ENCODE measurements around the gene SPAG17. TPM values are rescaled to one million over a fixed set of nuclear protein-coding genes. Genes with fewer than 3 reads are reported as not detected.

The SPAG17 gene
- total and polyA plus RNA-seq, 2 experiments from 2014 or later = 0.36 to 1.7 TPM

DNA sequence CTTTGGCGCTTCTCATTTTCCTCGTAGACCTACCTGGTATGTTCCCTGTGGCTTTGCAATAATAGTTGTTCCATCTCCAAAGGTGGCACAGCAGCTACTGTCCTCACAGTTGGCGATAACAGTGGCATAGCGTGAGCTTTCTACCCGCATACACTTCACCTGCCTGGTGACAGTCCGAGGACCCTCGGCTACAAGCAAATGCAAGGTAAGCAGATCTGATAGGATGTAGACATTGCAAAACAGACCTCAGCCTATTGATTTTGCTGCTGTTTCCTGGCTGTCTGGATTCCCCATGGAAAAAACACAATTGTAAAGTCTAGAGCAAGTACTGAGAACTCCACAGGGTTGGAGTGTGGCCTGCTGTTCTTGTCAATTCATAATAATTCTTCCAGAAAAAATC lies 177.0 kb downstream of the SPAG17 start:
- Histone ChIP-seq H3K79me2 (no peaks in the 10 kb centered on the region), H3K9me2 (replicated peaks; ENCODE audit: insufficient read depth) (no peaks in the 10 kb centered on the region), H4K20me1 (ENCODE audit: insufficient read depth, poor library complexity, severe bottlenecking) (no peaks in the 10 kb centered on the region), H3K27ac (no peak overlapping the region), H2AFZ (no peak overlapping the region), H3K4me1 (ENCODE audit: insufficient read depth) (no peaks in the 10 kb centered on the region), H3K4me3 (no peak overlapping the region), H3K4me2 (no peak overlapping the region), H3K9me3 (ENCODE audit: low read depth) (no peaks in the 10 kb centered on the region), H3K27me3 (no peaks in the 10 kb centered on the region), H3K36me3 (replicated peaks; ENCODE audit: insufficient read depth, low read depth) (no peaks in the 10 kb centered on the region)
- no peak for DNase-seq (ENCODE audit: low spot score)
- WGBS (ENCODE audit: low lambda C conversion rate, missing lambda C conversion rate) = 95% methylated on average over 7 of the region's 7 CpGs
- TF ChIP-seq EZH2phosphoT487 (IDR thresholded peaks at IDR 0.05; ENCODE audit: low read depth, severe bottlenecking, unreplicated experiment) (no peak), EZH2 (IDR thresholded peaks at IDR 0.05; ENCODE audit: borderline replicate concordance) (no peak)
- TF ChIP-seq, protein P1, sequence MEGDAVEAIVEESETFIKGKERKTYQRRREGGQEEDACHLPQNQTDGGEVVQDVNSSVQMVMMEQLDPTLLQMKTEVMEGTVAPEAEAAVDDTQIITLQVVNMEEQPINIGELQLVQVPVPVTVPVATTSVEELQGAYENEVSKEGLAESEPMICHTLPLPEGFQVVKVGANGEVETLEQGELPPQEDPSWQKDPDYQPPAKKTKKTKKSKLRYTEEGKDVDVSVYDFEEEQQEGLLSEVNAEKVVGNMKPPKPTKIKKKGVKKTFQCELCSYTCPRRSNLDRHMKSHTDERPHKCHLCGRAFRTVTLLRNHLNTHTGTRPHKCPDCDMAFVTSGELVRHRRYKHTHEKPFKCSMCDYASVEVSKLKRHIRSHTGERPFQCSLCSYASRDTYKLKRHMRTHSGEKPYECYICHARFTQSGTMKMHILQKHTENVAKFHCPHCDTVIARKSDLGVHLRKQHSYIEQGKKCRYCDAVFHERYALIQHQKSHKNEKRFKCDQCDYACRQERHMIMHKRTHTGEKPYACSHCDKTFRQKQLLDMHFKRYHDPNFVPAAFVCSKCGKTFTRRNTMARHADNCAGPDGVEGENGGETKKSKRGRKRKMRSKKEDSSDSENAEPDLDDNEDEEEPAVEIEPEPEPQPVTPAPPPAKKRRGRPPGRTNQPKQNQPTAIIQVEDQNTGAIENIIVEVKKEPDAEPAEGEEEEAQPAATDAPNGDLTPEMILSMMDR (IDR thresholded peaks at IDR 0.05; ENCODE audit: poor library complexity) = no peak

DNA sequence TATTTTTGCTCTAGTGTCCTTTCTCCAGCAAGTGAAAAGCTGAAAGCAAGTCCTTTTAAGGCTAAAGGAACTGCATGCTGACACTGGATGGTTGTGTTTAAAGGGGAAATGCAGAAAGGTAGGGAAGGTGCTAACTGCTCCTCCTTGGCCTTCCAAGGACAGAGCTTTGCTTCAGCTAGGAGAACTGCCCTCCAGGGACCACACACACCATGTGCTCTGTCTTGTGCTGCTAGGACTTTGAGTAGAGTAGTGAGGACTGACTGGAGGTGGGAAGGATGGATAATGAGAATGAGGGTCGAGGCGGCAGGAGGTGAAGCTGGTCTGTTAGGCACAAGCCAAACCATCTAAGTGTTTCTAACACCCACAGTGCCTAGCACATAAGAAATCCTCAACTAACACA lies 177.6 kb downstream of the SPAG17 start:
- Histone ChIP-seq H3K4me1 (ENCODE audit: insufficient read depth) (no peaks in the 10 kb centered on the region), H3K27me3 (no peaks in the 10 kb centered on the region), H3K4me3 (no peak overlapping the region), H3K9me2 (replicated peaks; ENCODE audit: insufficient read depth) (no peaks in the 10 kb centered on the region), H4K20me1 (ENCODE audit: insufficient read depth, poor library complexity, severe bottlenecking) (no peaks in the 10 kb centered on the region), H3K9me3 (ENCODE audit: low read depth) (no peaks in the 10 kb centered on the region), H3K79me2 (no peaks in the 10 kb centered on the region), H2AFZ (no peak overlapping the region), H3K4me2 (no peak overlapping the region), H3K27ac (no peak overlapping the region), H3K36me3 (replicated peaks; ENCODE audit: insufficient read depth, low read depth) (no peaks in the 10 kb centered on the region)
- TF ChIP-seq, protein P1 (IDR thresholded peaks at IDR 0.05; ENCODE audit: poor library complexity) = no peak
- no peak for TF ChIP-seq EZH2phosphoT487 (IDR thresholded peaks at IDR 0.05; ENCODE audit: low read depth, severe bottlenecking, unreplicated experiment)
- TF ChIP-seq EZH2 (IDR thresholded peaks at IDR 0.05; ENCODE audit: borderline replicate concordance) = no peak
- no peak for DNase-seq (ENCODE audit: low spot score)
- 88% methylated on average over 2 of the region's 2 CpGs for WGBS (ENCODE audit: low lambda C conversion rate, missing lambda C conversion rate)

DNA sequence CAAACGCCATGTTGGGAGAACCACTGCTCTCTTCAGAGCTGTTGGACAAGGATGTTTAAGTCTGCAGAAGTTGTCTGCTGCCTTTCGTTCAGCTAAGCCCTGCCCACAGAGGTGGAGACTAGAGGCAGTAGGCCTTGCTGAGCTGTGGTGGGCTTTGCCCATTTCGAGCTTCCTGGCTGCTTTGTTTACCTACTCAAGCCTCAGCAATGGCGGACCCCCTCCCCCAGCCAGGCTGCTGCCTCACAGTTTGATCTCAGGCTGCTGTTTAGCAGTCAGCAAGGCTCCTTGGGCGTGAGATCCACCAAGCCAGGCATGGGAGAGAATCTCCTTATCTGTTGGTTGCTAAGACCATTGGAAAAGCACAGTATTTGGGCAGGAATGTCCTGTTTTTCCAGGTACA lies 180.7 kb downstream of the SPAG17 start:
- Histone ChIP-seq H3K27me3 (no peaks in the 10 kb centered on the region), H3K4me3 (no peak overlapping the region), H2AFZ (no peak overlapping the region), H3K4me2 (no peak overlapping the region), H3K36me3 (replicated peaks; ENCODE audit: insufficient read depth, low read depth) (no peaks in the 10 kb centered on the region), H3K4me1 (ENCODE audit: insufficient read depth) (no peaks in the 10 kb centered on the region), H3K79me2 (no peaks in the 10 kb centered on the region), H3K27ac (no peak overlapping the region), H3K9me2 (replicated peaks; ENCODE audit: insufficient read depth) (no peaks in the 10 kb centered on the region), H4K20me1 (ENCODE audit: insufficient read depth, poor library complexity, severe bottlenecking) (no peaks in the 10 kb centered on the region), H3K9me3 (ENCODE audit: low read depth) (no peaks in the 10 kb centered on the region)
- WGBS (ENCODE audit: low lambda C conversion rate, missing lambda C conversion rate) = 76% methylated on average over 5 of the region's 5 CpGs
- no peak for TF ChIP-seq EZH2phosphoT487 (IDR thresholded peaks at IDR 0.05; ENCODE audit: low read depth, severe bottlenecking, unreplicated experiment)
- TF ChIP-seq, protein P1 (IDR thresholded peaks at IDR 0.05; ENCODE audit: poor library complexity) = no peak
- no peak for TF ChIP-seq EZH2 (IDR thresholded peaks at IDR 0.05; ENCODE audit: borderline replicate concordance)
- no peak for DNase-seq (ENCODE audit: low spot score)

DNA sequence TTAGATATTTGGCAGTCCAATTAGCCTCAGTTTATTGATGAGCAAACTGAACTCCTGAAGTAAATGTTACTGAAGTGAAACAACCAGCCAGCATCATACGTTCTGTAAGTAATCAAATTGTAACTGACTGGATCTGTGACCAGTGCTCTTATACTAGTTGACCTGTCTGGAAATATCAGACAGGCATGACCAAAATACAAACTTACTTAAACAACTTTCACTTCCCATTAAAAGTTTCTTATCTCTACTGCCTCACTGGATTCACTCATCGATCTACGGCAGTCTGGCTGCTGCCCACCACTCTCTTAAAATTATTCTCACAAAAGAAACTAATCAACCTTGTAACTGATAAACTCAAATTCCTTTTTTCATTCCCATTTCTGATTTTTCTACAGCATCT lies 199.1 kb downstream of the SPAG17 start:
- H3K9me3 ChIP-seq (ENCODE audit: low read depth) = no peaks in the 10 kb centered on the region
- no peak overlapping the region for H2AFZ ChIP-seq
- no peak overlapping the region for H3K4me2 ChIP-seq
- H3K4me1 ChIP-seq (ENCODE audit: insufficient read depth) = no peaks in the 10 kb centered on the region
- WGBS (ENCODE audit: low lambda C conversion rate, missing lambda C conversion rate) = 77% methylated on average over 3 of the region's 3 CpGs
- DNase-seq (ENCODE audit: low spot score) = no peak
- no peaks in the 10 kb centered on the region for H4K20me1 ChIP-seq (ENCODE audit: insufficient read depth, poor library complexity, severe bottlenecking)
- H3K27ac ChIP-seq = no peak overlapping the region
- TF ChIP-seq EZH2 (IDR thresholded peaks at IDR 0.05; ENCODE audit: borderline replicate concordance) (no peak), EZH2phosphoT487 (IDR thresholded peaks at IDR 0.05; ENCODE audit: low read depth, severe bottlenecking, unreplicated experiment) (no peak)
- TF ChIP-seq, protein P1 (IDR thresholded peaks at IDR 0.05; ENCODE audit: poor library complexity) = no peak
- no peaks in the 10 kb centered on the region for H3K27me3 ChIP-seq
- no peaks in the 10 kb centered on the region for H3K36me3 ChIP-seq (replicated peaks; ENCODE audit: insufficient read depth, low read depth)
- no peak overlapping the region for H3K4me3 ChIP-seq
- no peaks in the 10 kb centered on the region for H3K79me2 ChIP-seq
- H3K9me2 ChIP-seq (replicated peaks; ENCODE audit: insufficient read depth) = no peaks in the 10 kb centered on the region

Data from hepatocyte (in vitro differentiated cells).